Gastrocnemius medialis (tissue), 4 donors: Measurements from ENCODE around the gene CFI.

Experiments used
- POLR2A ChIP-seq, 2 donors: fragments of 450-650 bp; IDR thresholded peaks; one replicate each; pipeline ENCODE4 v1.6.1; 2017; ENCODE audit warnings: antibody characterized with exemption in 2 of 2, mild to moderate bottlenecking in 2 of 2, moderate library complexity in 2 of 2
- TF ChIP-seq, protein P1 (sequence below), 5 experiments: fragments of 450-650 bp in 3 of 5; fragments of 200-600 bp in 2 of 5; sonication (generic) in 2 of 5; IDR thresholded peaks in 4 of 5; conservative IDR thresholded peaks in 1 of 5; 1 replicate in 4 of 5; 2 replicates in 1 of 5; pipeline ENCODE4 v1.5.1; 2016 to 2019; ENCODE audit warnings: antibody characterized with exemption in 5 of 5, mild to moderate bottlenecking in 3 of 5, moderate library complexity in 3 of 5

- TF ChIP-seq, protein P1, sequence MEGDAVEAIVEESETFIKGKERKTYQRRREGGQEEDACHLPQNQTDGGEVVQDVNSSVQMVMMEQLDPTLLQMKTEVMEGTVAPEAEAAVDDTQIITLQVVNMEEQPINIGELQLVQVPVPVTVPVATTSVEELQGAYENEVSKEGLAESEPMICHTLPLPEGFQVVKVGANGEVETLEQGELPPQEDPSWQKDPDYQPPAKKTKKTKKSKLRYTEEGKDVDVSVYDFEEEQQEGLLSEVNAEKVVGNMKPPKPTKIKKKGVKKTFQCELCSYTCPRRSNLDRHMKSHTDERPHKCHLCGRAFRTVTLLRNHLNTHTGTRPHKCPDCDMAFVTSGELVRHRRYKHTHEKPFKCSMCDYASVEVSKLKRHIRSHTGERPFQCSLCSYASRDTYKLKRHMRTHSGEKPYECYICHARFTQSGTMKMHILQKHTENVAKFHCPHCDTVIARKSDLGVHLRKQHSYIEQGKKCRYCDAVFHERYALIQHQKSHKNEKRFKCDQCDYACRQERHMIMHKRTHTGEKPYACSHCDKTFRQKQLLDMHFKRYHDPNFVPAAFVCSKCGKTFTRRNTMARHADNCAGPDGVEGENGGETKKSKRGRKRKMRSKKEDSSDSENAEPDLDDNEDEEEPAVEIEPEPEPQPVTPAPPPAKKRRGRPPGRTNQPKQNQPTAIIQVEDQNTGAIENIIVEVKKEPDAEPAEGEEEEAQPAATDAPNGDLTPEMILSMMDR (IDR thresholded peaks at IDR 0.05 in 4 of 5, conservative IDR thresholded peaks at IDR 0.05 in 1 of 5), result no peak
- TF ChIP-seq POLR2A (IDR thresholded peaks at IDR 0.05), result no peak
Measured at GRCh38 chr4:109760682-109761081, 41.1 kb downstream of the CFI start.
